Stimulated activated CD4-positive, alpha-beta T cell treated with anti-CD3 and anti-CD28 coated beads, Interleukin-1b, Interleukin-23, amount 100 ng/mL, for 24 hours (primary cell): Measurements from ENCODE around the gene NCK2.
A peak's percentile ranks its signal among the peaks of the same experiment; 100 is the strongest.
"Not testable (repeated sequence)": the region's sequence is repeated elsewhere in the genome, so short reads cannot be mapped to it uniquely, and the experiment has no call there.

Experiments
- DNase-seq, 4 experiments: peaks; one replicate each; pipeline ENCODE4 v3.0.0-alpha.2; 2020; ENCODE audit warnings: low read depth in 4 of 4, low spot score in 1 of 4

Gene NCK2

GRCh38 chr2:105883911-105884694 lies 139.4 kb downstream of the NCK2 start:
- no peak for DNase-seq

DNA sequence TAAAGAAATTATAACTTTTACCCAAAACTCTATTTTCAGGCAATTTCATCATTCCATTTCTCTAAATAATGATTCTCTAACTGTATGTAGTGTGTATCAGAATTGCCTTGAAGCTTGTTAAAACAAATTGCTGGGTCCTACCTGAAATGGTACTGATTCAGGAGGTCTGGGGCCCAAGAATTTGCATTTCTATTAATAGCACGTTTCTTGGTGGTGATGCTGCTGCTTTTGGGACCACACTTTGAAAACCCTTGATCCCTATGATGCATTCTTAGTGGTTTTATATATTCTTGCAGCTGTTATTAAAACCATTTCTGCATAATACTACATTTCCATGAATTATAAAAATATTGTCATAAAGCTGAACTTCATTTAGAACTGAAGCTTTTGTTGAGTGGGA lies 140.7 kb downstream of the NCK2 start:
- DNase-seq, result no peak

- no peak for DNase-seq
These were observed 141.3 kb downstream of the NCK2 start for GRCh38 chr2:105886029-105886454.

GRCh38 chr2:105886687-105887086 lies 142.0 kb downstream of the NCK2 start:
- no peak for DNase-seq

- DNase-seq, result no peak
These were observed 142.5 kb downstream of the NCK2 start for GRCh38 chr2:105887256-105887655.

DNA sequence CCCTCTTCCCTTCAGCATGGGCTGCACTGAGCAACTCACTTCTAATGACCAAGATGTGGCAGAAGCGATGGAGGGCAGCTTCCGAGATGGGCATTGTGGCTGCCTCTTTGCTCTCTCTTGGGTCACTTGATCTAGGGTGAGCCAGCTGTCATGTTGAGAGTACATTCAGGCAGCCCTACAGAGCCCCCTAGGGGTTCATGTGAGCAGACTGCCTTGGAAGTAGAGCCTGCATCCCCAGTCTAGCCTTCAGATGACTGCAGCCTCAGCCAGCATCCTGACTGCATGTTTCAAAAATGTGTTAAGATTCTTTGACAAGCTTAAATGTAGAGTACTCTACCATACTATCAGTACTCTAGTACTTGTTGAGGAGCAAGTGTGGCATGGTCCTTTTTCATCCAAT lies 143.9 kb downstream of the NCK2 start:
- DNase-seq, result peak in 1 of 4 experiments; percentile 6

- no peak for DNase-seq
These were observed 144.3 kb downstream of the NCK2 start for GRCh38 chr2:105889046-105889445.

DNA sequence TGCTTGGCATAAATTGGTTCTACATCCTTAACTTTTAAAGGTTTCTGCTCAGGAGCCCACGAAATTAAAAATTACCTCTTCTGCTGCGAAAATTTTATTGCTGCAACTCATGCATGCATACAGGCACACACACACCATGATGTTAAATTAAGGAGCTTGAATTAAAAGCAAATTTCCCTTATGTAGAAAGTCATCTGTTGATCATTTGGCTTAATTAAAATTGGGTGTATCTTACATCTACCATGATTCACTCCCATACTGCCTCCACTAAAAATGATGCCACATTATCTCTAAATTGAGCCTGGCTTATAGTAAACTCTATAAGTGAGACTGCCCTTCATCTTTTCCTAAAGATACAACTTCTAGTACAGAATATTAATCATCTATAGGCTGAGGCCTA lies 145.4 kb downstream of the NCK2 start:
- no peak for DNase-seq

- DNase-seq, result no peak
These were observed 146.1 kb downstream of the NCK2 start for GRCh38 chr2:105890856-105891255.

- DNase-seq, result no peak
These were observed 148.6 kb downstream of the NCK2 start for GRCh38 chr2:105893011-105893995.

- no peak for DNase-seq
These were observed 149.7 kb downstream of the NCK2 start for GRCh38 chr2:105894327-105894944.

DNA sequence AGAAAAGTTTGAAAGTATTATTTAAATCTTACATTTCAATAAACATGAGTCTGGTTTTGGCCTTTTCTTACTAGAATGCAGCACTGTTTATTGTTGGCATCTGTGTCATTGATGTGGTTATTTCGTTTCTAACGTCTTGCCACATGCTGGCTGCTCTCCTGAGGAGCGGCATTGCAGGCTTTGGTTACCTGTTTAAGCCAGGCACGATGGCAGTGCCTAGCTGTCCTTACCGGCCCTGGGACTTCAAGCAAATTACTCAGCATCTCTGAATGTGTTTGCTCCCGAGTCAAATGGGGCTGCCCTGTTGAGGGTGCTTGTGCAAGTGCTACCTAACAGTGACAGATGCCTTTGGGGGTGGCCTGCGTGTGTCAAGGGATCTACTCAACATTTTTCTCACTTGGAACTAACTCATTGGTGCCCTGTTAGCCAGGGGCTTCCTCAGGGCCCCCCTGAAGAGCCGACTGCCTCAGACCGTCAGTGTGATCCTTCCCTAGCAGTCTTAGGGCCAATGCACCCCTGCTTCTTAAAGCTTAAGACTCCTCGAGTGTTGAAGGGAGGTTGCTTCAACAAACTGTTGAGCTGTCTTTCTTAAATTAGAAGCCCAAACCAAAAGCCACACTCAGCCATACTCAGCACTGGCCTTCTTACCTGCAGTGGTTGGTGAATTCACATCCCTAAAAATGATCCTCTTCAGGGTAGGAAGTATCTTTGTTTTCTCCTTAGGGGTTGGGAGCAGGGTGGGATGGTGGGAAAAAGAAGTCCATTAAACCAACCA lies 151.5 kb downstream of the NCK2 start:
- no peak for DNase-seq

- DNase-seq, result no peak
These were observed 152.1 kb downstream of the NCK2 start for GRCh38 chr2:105896765-105897163.

GRCh38 chr2:105897694-105898093 lies 153.0 kb downstream of the NCK2 start:
- not testable (repeated sequence) for DNase-seq

- DNase-seq, result no peak
These were observed 158.5 kb downstream of the NCK2 start for GRCh38 chr2:105903051-105903674.

DNA sequence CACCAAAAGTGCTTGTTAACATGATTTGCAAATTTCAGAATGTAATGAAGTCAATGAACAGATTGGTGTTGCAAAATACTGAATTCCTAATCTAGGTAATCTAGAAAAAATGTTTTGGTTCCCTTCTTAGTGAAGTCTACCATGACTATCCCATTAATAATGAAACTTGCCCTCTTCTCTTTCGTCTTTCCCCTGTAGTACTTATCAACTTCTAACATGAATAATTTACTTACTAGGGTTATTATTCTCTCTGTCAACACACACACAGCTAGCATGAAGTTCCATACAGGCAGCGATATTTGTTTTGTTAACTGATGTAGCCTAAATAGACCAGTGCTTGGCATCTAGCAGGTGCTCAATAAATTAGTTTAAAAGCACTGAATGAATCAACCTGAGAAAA lies 160.2 kb downstream of the NCK2 start:
- DNase-seq, result no peak

GRCh38 chr2:105906481-105906880 lies 161.8 kb downstream of the NCK2 start:
- DNase-seq, result no peak

DNA sequence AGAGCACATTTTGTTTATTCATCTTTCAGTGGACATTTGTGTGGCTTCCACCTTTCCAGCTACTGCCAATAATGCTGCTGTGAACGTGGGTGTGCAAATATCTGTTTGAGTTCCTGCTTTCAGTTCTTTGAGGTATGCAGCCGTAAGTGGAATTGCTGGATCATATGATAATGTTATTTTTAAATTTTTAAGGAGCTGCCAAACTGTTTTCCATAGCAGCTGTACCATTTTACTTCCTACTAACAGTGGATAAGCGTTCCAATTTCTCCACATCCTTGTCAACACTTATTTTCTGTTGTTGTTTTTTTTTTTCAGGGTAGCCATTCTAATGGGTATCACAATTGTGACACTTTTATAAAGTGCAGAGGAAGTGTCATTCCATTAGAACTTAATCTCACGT lies 162.5 kb downstream of the NCK2 start:
- DNase-seq, result no peak

- DNase-seq, result no peak
These were observed 164.5 kb downstream of the NCK2 start for GRCh38 chr2:105909215-105909614.

GRCh38 chr2:105910497-105911238 lies 166.0 kb downstream of the NCK2 start:
- no peak for DNase-seq
